HCT116 (cell line): Measurements from ENCODE around the gene ELL2. TPM values are rescaled to one million over a fixed set of nuclear protein-coding genes. Genes with fewer than 3 reads are reported as not detected.

ENCODE experiments used
- ATAC-seq: fragments of 200-7000 bp; cut with Tn5 transposase; 2 replicates; pipeline ENCODE4 v1.9.1; 2020; ENCODE audit warnings: mild to moderate bottlenecking, moderate library complexity
- BruUV-seq: library from RNA; stranded (reverse); fragments of 400-500 nt; replicated peaks from 2 replicates; lab custom pipeline; 2021; lab: Mats Ljungman, UMichigan
- CTCF ChIA-PET: fragments of 300-600 bp; sonication (Branson Sonifier 250); formaldehyde crosslinking; loops from one replicate; lab custom pipeline; 2021; ENCODE audit warnings: antibody characterized with exemption; lab: Charles Lee
- POLR2A ChIA-PET: fragments of 300-600, 350-600 bp; sonication (Branson Sonifier 250); formaldehyde crosslinking; loops from one replicate; lab custom pipeline; 2021; ENCODE audit warnings: antibody characterized with exemption; lab: Charles Lee
- RAD21 ChIA-PET, 2 experiments: fragments of 300-600 bp; sonication (Branson Sonifier 250); formaldehyde crosslinking; loops; one replicate each; lab custom pipeline; 2023; ENCODE audit warnings: low total read pairs in 2 of 2; ENCODE audit not compliant: uncharacterized antibody in 2 of 2, unreplicated experiment in 2 of 2, low non-redundant PET in 1 of 2; lab: Charles Lee
- DNase-seq: peaks from one replicate; pipeline ENCODE4 v3.0.0-alpha.2; 2010; ENCODE audit warnings: low read depth, low spot score
- H2AFZ ChIP-seq: fragments of 200-600 bp; shearing (Covaris generic), sonication (generic); 2 replicates; pipeline ENCODE4 v1.6.1; 2017; ENCODE audit warnings: low read depth, mixed run types, mixed read lengths, antibody characterized with exemption, low read length; ENCODE audit not compliant: poor library complexity, severe bottlenecking
- H3K27ac ChIP-seq: 2 replicates; pipeline ENCODE4 v1.5.1; 2012; ENCODE audit warnings: low read depth, low read length
- H3K27me3 ChIP-seq: fragments of 200-600 bp; sonication (generic); 2 replicates; pipeline ENCODE4 v1.6.1; 2016; ENCODE audit warnings: mixed run types, low read length, mixed read lengths; ENCODE audit not compliant: insufficient read depth
- H3K36me3 ChIP-seq, 2 experiments: fragments of 200-500 bp in 1 of 2; fragments of 200-600 bp in 1 of 2; sonication (Bioruptor generic) in 1 of 2; sonication (generic) in 1 of 2; 2 replicates each; pipeline versions ENCODE4 v1.5.1 to v1.6.1; 2014 to 2016; ENCODE audit warnings: low read length in 2 of 2, inconsistent platforms in 1 of 2, mixed read lengths in 1 of 2, mixed run types in 1 of 2; ENCODE audit not compliant: insufficient read depth in 2 of 2, control insufficient read depth in 1 of 2
- H3K4me1 ChIP-seq, 2 experiments: fragments of 200-600 bp in 1 of 2; sonication (generic) in 1 of 2; 2 replicates each; pipeline versions ENCODE4 v1.5.1 to v1.6.1; 2012 to 2017; ENCODE audit warnings: low read length in 2 of 2, inconsistent platforms in 1 of 2, mild to moderate bottlenecking in 1 of 2, mixed read lengths in 1 of 2, mixed run types in 1 of 2, moderate library complexity in 1 of 2; ENCODE audit not compliant: insufficient read depth in 2 of 2, control insufficient read depth in 1 of 2
- H3K4me2 ChIP-seq: fragments of 200-600 bp; sonication (generic); 2 replicates; pipeline ENCODE4 v1.6.1; 2017; ENCODE audit warnings: mixed run types, low read length, mixed read lengths
- H3K4me3 ChIP-seq, 2 experiments: fragments of 200-600 bp in 1 of 2; sonication (generic) in 1 of 2; replicated peaks in 1 of 2; 2 replicates each; pipeline ENCODE4 v1.5.1; 2011 to 2016; ENCODE audit warnings: low read length in 2 of 2, control low read depth in 1 of 2, low read depth in 1 of 2, mild to moderate bottlenecking in 1 of 2, mixed read lengths in 1 of 2, mixed run types in 1 of 2
- H3K79me2 ChIP-seq: fragments of 200-600 bp; sonication (generic); 2 replicates; pipeline ENCODE4 v1.6.1; 2017; ENCODE audit warnings: mild to moderate bottlenecking, mixed run types, low read length, moderate library complexity, mixed read lengths; ENCODE audit not compliant: insufficient read depth
- H3K9ac ChIP-seq: fragments of 200-600 bp; sonication (generic); 2 replicates; pipeline ENCODE4 v1.6.1; 2016; ENCODE audit warnings: low read length, mixed read lengths
- H3K9me2 ChIP-seq: fragments of 200-600 bp; sonication (generic), shearing (Covaris generic); 2 replicates; pipeline ENCODE4 v1.6.1; 2017; ENCODE audit warnings: mixed run types, mild to moderate bottlenecking, moderate library complexity; ENCODE audit not compliant: insufficient read depth
- H3K9me3 ChIP-seq, 2 experiments: fragments of 200-500 bp in 1 of 2; fragments of 200-600 bp in 1 of 2; sonication (Bioruptor generic) in 1 of 2; sonication (generic) in 1 of 2; 2 replicates each; pipeline ENCODE4 v1.6.1; 2014 to 2017; ENCODE audit warnings: low read length in 2 of 2, mixed read lengths in 2 of 2, inconsistent platforms in 1 of 2, low read depth in 1 of 2, mild to moderate bottlenecking in 1 of 2, mixed run types in 1 of 2, moderate library complexity in 1 of 2; ENCODE audit not compliant: control insufficient read depth in 1 of 2, insufficient read depth in 1 of 2
- H4K20me1 ChIP-seq: fragments of 200-600 bp; sonication (generic), shearing (Covaris generic); 2 replicates; pipeline ENCODE4 v1.6.1; 2017; ENCODE audit warnings: mixed run types, mild to moderate bottlenecking, moderate library complexity; ENCODE audit not compliant: insufficient read depth
- CTCF ChIP-seq, 3 experiments: fragments of 200-600 bp in 1 of 3; sonication (generic) in 1 of 3; IDR thresholded peaks in 2 of 3; conservative IDR thresholded peaks in 1 of 3; 2 replicates each; pipeline ENCODE4 v1.5.1; 2012 to 2017; ENCODE audit warnings: low read depth in 2 of 3, low read length in 2 of 3, antibody characterized with exemption in 1 of 3, borderline replicate concordance in 1 of 3, control low read depth in 1 of 3, mild to moderate bottlenecking in 1 of 3, mixed read lengths in 1 of 3, mixed run types in 1 of 3, moderate library complexity in 1 of 3; ENCODE audit not compliant: insufficient read depth in 1 of 3
- EGR1 ChIP-seq: IDR thresholded peaks from 2 replicates; pipeline ENCODE4 v1.6.1; 2012; ENCODE audit warnings: low read depth
- FOSL1 ChIP-seq: IDR thresholded peaks from 2 replicates; pipeline ENCODE4 v1.6.1; 2012; ENCODE audit warnings: low read depth
- JUND ChIP-seq: IDR thresholded peaks from 2 replicates; pipeline ENCODE4 v1.6.1; 2012
- POLR2A ChIP-seq: IDR thresholded peaks from 2 replicates; pipeline ENCODE4 v1.7.0; 2011; ENCODE audit warnings: borderline replicate concordance; ENCODE audit not compliant: insufficient read depth, insufficient read length; ENCODE audit errors: extremely low read depth
- POLR2AphosphoS5 ChIP-seq: IDR thresholded peaks from 2 replicates; pipeline ENCODE4 v1.6.1; 2011; ENCODE audit warnings: mild to moderate bottlenecking, low read depth, low read length, moderate library complexity
- RAD21 ChIP-seq: IDR thresholded peaks from 2 replicates; pipeline ENCODE4 v1.6.1; 2012; ENCODE audit warnings: low read depth, mild to moderate bottlenecking
- REST ChIP-seq: IDR thresholded peaks from 2 replicates; pipeline ENCODE4 v1.6.1; 2012; ENCODE audit warnings: low read depth
- SRF ChIP-seq: IDR thresholded peaks from 2 replicates; pipeline ENCODE4 v1.6.1; 2012; ENCODE audit warnings: low read depth
- YY1 ChIP-seq: IDR thresholded peaks from 2 replicates; pipeline ENCODE4 v1.6.1; 2011; ENCODE audit warnings: low read length, low read depth, moderate library complexity, mild to moderate bottlenecking; ENCODE audit not compliant: insufficient replicate concordance; ENCODE audit errors: extremely low read depth
- ZNF274 ChIP-seq: fragments of 200-500 bp; sonication (Bioruptor generic); IDR thresholded peaks from 2 replicates; pipeline ENCODE4 v1.6.1; 2014; ENCODE audit warnings: mild to moderate bottlenecking, low read depth, low read length, inconsistent platforms
- intact Hi-C: fragments of 100-400 bp; cut with micrococcal nuclease; formaldehyde crosslinking; loops from 2 replicates; pipeline ENCODE4 v1.10.0; 2022
- total RNA-seq: library from RNA; stranded (reverse); gene quantifications from one replicate; pipeline ENCODE4 v1.2.1, GENCODE V29; 2021; ENCODE audit not compliant: unreplicated experiment

ELL2 gene
- total RNA-seq, 1 experiment from 2014 or later: 29.8 TPM

DNA sequence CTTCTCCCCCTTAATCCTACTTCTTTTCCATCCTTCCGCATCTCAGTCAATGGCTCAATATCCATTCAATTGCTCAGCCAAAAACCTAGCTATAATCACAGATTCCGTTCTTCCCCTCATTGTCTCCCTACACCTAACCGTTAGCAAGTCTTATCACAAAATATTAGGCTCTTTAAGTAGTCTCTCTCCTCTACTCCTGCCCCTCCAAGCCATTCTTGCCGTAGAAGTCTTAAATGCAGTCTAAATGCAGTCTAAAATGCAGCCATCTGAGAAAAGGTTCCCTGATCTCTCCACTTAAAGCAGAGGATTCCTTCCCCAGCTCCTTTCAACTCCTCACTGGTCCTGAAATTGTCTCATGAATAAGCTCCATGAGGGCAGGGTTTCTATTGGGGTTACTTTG is 57.8 kb downstream of the ELL2 start:
- Histone ChIP-seq H3K9me3 (no peaks in the 10 kb centered on the region), H3K4me3 (no peak overlapping the region), H3K79me2 (no peaks in the 10 kb centered on the region), H3K4me1 (peaks cover 0 to 12% of the 10 kb centered on the region in 2 experiments; a peak in 2 of 4 replicates), H3K9me2 (0 out of 2 replicates have a peak, but pooled peaks cover 4% of the 10 kb centered on the region), H3K27me3 (no peaks in the 10 kb centered on the region), H2AFZ (no peak overlapping the region), H3K9ac (no peak overlapping the region), H3K27ac (no peak overlapping the region), H3K4me2 (no peak overlapping the region), H3K36me3 (no peaks in the 10 kb centered on the region; a peak in 1 of 4 replicates), H4K20me1 (no peaks in the 10 kb centered on the region)
- BruUV-seq: no TSS peak
- RAD21 ChIA-PET: no interaction called here
- TF ChIP-seq YY1 (no peak), EGR1 (no peak), FOSL1 (no peak), JUND (no peak), ZNF274 (no peak), REST (no peak), SRF (no peak), RAD21 (no peak), POLR2AphosphoS5 (no peak), CTCF (IDR thresholded peaks at IDR 0.05 in 2 of 3, conservative IDR thresholded peaks at IDR 0.05 in 1 of 3; ENCODE audit: borderline replicate concordance in 1 of 3, insufficient read depth in 1 of 3, low read depth in 2 of 3, low read length in 2 of 3) (no peak), POLR2A (no peak)
- ATAC-seq: no peak
- no peak for DNase-seq
- POLR2A ChIA-PET: no interaction called here
- CTCF ChIA-PET: no interaction called here
- intact Hi-C loops: no loop called here
